ENCODE data around the gene JCHAIN.
"Not testable (repeated sequence)": the region's sequence is repeated elsewhere in the genome, so short reads cannot be mapped to it uniquely, and the experiment has no call there.

Gene JCHAIN

GRCh38 chr4:70687392-70687791, 21.1 kb upstream of the JCHAIN start:
- peak; percentile 2; the same call in 2 of the 3 replicates for ATAC-seq
- no peak for TF ChIP-seq ARNTL (CRISPR knock-in tag; IDR thresholded peaks at IDR 0.05; ENCODE audit: borderline replicate concordance, low read depth)
- TF ChIP-seq ZNF70 (CRISPR knock-in tag; IDR thresholded peaks at IDR 0.05) = no peak
- no peak for TF ChIP-seq ZNF565 (CRISPR knock-in tag; conservative IDR thresholded peaks at IDR 0.05; ENCODE audit: low read depth)
- no peak for TF ChIP-seq POU6F1 (CRISPR knock-in tag; IDR thresholded peaks at IDR 0.05; ENCODE audit: borderline replicate concordance, low read depth)
- TF ChIP-seq ESRRG (CRISPR knock-in tag; IDR thresholded peaks at IDR 0.05) = no peak
- TF ChIP-seq TCF4 (CRISPR knock-in tag; IDR thresholded peaks at IDR 0.05; ENCODE audit: borderline replicate concordance) = no peak
- TF ChIP-seq PPARA (CRISPR knock-in tag; IDR thresholded peaks at IDR 0.05; ENCODE audit: borderline replicate concordance) = no peak
- no peak for TF ChIP-seq ZNF8 (CRISPR knock-in tag; IDR thresholded peaks at IDR 0.05)
- no peak for TF ChIP-seq ZFP30 (CRISPR knock-in tag; IDR thresholded peaks at IDR 0.05)
- no peak for TF ChIP-seq RARB (CRISPR knock-in tag; IDR thresholded peaks at IDR 0.05)
- no peak for TF ChIP-seq CSDC2 (CRISPR knock-in tag; IDR thresholded peaks at IDR 0.05)
- TF ChIP-seq ZFP3 (CRISPR knock-in tag; IDR thresholded peaks at IDR 0.05) = no peak
- TF ChIP-seq ZC3H10 (CRISPR knock-in tag; IDR thresholded peaks at IDR 0.05) = no peak
- TF ChIP-seq TOX (CRISPR knock-in tag; IDR thresholded peaks at IDR 0.05; ENCODE audit: borderline replicate concordance) = no peak
- TF ChIP-seq SNAI2 (CRISPR knock-in tag; IDR thresholded peaks at IDR 0.05) = no peak
- TF ChIP-seq CREB5 (CRISPR knock-in tag; IDR thresholded peaks at IDR 0.05; ENCODE audit: low read depth) = no peak
- TF ChIP-seq BACH2 (CRISPR knock-in tag; IDR thresholded peaks at IDR 0.05; ENCODE audit: borderline replicate concordance) = no peak
- no peak for TF ChIP-seq ISL1 (CRISPR knock-in tag; IDR thresholded peaks at IDR 0.05)
- TF ChIP-seq GLIS3 (CRISPR knock-in tag; IDR thresholded peaks at IDR 0.05) = no peak
- no peak for TF ChIP-seq OSR1 (CRISPR knock-in tag; IDR thresholded peaks at IDR 0.05)

GRCh38 chr4:70682142-70682541, 15.8 kb upstream of the JCHAIN start:
- ATAC-seq = not testable (repeated sequence)

GRCh38 chr4:70681704-70682103, 15.4 kb upstream of the JCHAIN start:
- ATAC-seq = no peak

More at GRCh38 chr4:70681704-70682103, 15.4 kb upstream of the JCHAIN start:
- TF ChIP-seq TOX (CRISPR knock-in tag; IDR thresholded peaks at IDR 0.05; ENCODE audit: borderline replicate concordance) = no peak
- TF ChIP-seq RARB (CRISPR knock-in tag; IDR thresholded peaks at IDR 0.05) = no peak
- TF ChIP-seq ZFP30 (CRISPR knock-in tag; IDR thresholded peaks at IDR 0.05) = no peak
- no peak for TF ChIP-seq ESRRG (CRISPR knock-in tag; IDR thresholded peaks at IDR 0.05)
- TF ChIP-seq POU6F1 (CRISPR knock-in tag; IDR thresholded peaks at IDR 0.05; ENCODE audit: borderline replicate concordance, low read depth) = no peak
- TF ChIP-seq ZNF565 (CRISPR knock-in tag; conservative IDR thresholded peaks at IDR 0.05; ENCODE audit: low read depth) = no peak
- TF ChIP-seq PPARA (CRISPR knock-in tag; IDR thresholded peaks at IDR 0.05; ENCODE audit: borderline replicate concordance) = no peak
- TF ChIP-seq ZFP3 (CRISPR knock-in tag; IDR thresholded peaks at IDR 0.05) = no peak
- no peak for TF ChIP-seq BACH2 (CRISPR knock-in tag; IDR thresholded peaks at IDR 0.05; ENCODE audit: borderline replicate concordance)
- no peak for TF ChIP-seq ARNTL (CRISPR knock-in tag; IDR thresholded peaks at IDR 0.05; ENCODE audit: borderline replicate concordance, low read depth)
- TF ChIP-seq ISL1 (CRISPR knock-in tag; IDR thresholded peaks at IDR 0.05) = no peak
- no peak for TF ChIP-seq TSHZ2 (CRISPR knock-in tag; IDR thresholded peaks at IDR 0.05)
- TF ChIP-seq CSRNP3 (CRISPR knock-in tag; IDR thresholded peaks at IDR 0.05) = no peak

All from SK-N-SH treated with all-trans-retinoic acid at 6 μM for 48 hours (cell line).